Ovary (tissue), 3 donors: ENCODE measurements around the gene DNAJB9.

Experiments used
- CTCF ChIP-seq, 3 donors: fragments of 450-650 bp in 2 of 3; fragments of 200-600 bp in 1 of 3; IDR thresholded peaks; one replicate each; pipeline versions ENCODE4 v1.5.1 to v1.8.0; 2016 to 2022; ENCODE audit warnings: antibody characterized with exemption in 3 of 3, mild to moderate bottlenecking in 1 of 3
- EP300 ChIP-seq: sonication (generic); formaldehyde crosslinking; IDR thresholded peaks from one replicate; pipeline ENCODE4 v1.6.1; 2017; ENCODE audit warnings: antibody characterized with exemption
- POLR2A ChIP-seq: fragments of 450-650 bp; IDR thresholded peaks from one replicate; pipeline ENCODE4 v1.6.1; 2017; ENCODE audit warnings: antibody characterized with exemption, mild to moderate bottlenecking, moderate library complexity
- donor health status: DM: no; HTN: no; CAD: no.

GRCh38 chr7:108613949-108614381 is 44.3 kb downstream of the DNAJB9 start:
- TF ChIP-seq CTCF (IDR thresholded peaks at IDR 0.05) = no peak
- no peak for TF ChIP-seq EP300
- no peak for TF ChIP-seq POLR2A
